GM23338 (cell line): ENCODE measurements around the gene SLC1A4. TPM values are rescaled to one million over a fixed set of nuclear protein-coding genes. Genes with fewer than 3 reads are reported as not detected.

Source experiments
- ATAC-seq: fragments of 200-7000 bp; cut with Tn5 transposase; 3 replicates; pipeline ENCODE4 v1.9.1; 2020
- DNase-seq: peaks from one replicate; pipeline ENCODE4 v3.0.0-alpha.2; 2015; ENCODE audit warnings: low spot score
- H2AFZ ChIP-seq: fragments of 200-600 bp; sonication (generic); 2 replicates; pipeline ENCODE4 v1.8.0; 2016; ENCODE audit warnings: antibody characterized with exemption, mild to moderate bottlenecking, moderate library complexity
- H3F3A ChIP-seq: fragments of 200-600 bp; sonication (generic); replicated peaks from 2 replicates; pipeline ENCODE4 v1.8.0; 2017; ENCODE audit warnings: antibody characterized with exemption, mixed run types, low read depth
- H3K27ac ChIP-seq: fragments of 200-600 bp; sonication (generic); 2 replicates; pipeline ENCODE4 v1.6.1; 2016; ENCODE audit warnings: low read depth
- H3K27me3 ChIP-seq: fragments of 200-600 bp; sonication (generic); 2 replicates; pipeline ENCODE4 v1.8.0; 2016; ENCODE audit warnings: mild to moderate bottlenecking, mixed run types, moderate library complexity; ENCODE audit not compliant: insufficient read depth
- H3K36me3 ChIP-seq: fragments of 200-600 bp; sonication (generic); 2 replicates; pipeline ENCODE4 v1.8.0; 2016; ENCODE audit warnings: mild to moderate bottlenecking; ENCODE audit not compliant: insufficient read depth
- H3K4me1 ChIP-seq: fragments of 200-600 bp; sonication (generic); 2 replicates; pipeline ENCODE4 v1.8.0; 2016; ENCODE audit warnings: mild to moderate bottlenecking, moderate library complexity; ENCODE audit not compliant: insufficient read depth
- H3K4me2 ChIP-seq: fragments of 200-600 bp; sonication (generic); 2 replicates; pipeline ENCODE4 v1.7.1; 2017; ENCODE audit warnings: mixed run types
- H3K4me3 ChIP-seq: fragments of 200-600 bp; sonication (generic); 2 replicates; pipeline ENCODE4 v1.6.1; 2016; ENCODE audit warnings: mixed run types
- H3K79me2 ChIP-seq: fragments of 200-600 bp; sonication (generic); replicated peaks from 2 replicates; pipeline ENCODE4 v1.8.0; 2017; ENCODE audit warnings: mild to moderate bottlenecking; ENCODE audit not compliant: insufficient read depth
- H3K9me2 ChIP-seq: fragments of 200-600 bp; sonication (generic); 2 replicates; pipeline ENCODE4 v1.8.0; 2017; ENCODE audit not compliant: insufficient read depth
- H4K20me1 ChIP-seq: fragments of 200-600 bp; sonication (generic); replicated peaks from 2 replicates; pipeline ENCODE4 v1.8.0; 2017; ENCODE audit warnings: mild to moderate bottlenecking; ENCODE audit not compliant: insufficient read depth
- H3K27ac Mint-ChIP-seq: 2 replicates; pipeline ENCODE4 v1.8.0; 2020; ENCODE audit warnings: inconsistent platforms, mild to moderate bottlenecking, moderate library complexity, mixed read lengths
- H3K27me3 Mint-ChIP-seq: 3 replicates; pipeline ENCODE4 v1.8.0; 2022; ENCODE audit warnings: low read depth, mild to moderate bottlenecking, moderate library complexity, mixed read lengths, inconsistent platforms; ENCODE audit not compliant: insufficient read depth, poor library complexity
- H3K36me3 Mint-ChIP-seq: 3 replicates; pipeline ENCODE4 v1.8.0; 2021; ENCODE audit warnings: low read depth, mild to moderate bottlenecking, inconsistent platforms, moderate library complexity, mixed read lengths
- H3K4me1 Mint-ChIP-seq: 3 replicates; pipeline ENCODE4 v1.8.0; 2020; ENCODE audit warnings: mild to moderate bottlenecking, inconsistent platforms, mixed read lengths
- H3K4me3 Mint-ChIP-seq: 3 replicates; pipeline ENCODE4 v1.8.0; 2021; ENCODE audit warnings: moderate library complexity, mild to moderate bottlenecking, inconsistent platforms, mixed read lengths
- H3K9me3 Mint-ChIP-seq: 3 replicates; pipeline ENCODE4 v1.8.0; 2020; ENCODE audit warnings: moderate library complexity, mild to moderate bottlenecking, inconsistent platforms, mixed read lengths
- CREB1 ChIP-seq: fragments of 250-450 bp; sonication (Bioruptor Pico); IDR thresholded peaks from 2 replicates; pipeline ENCODE4 v1.5.0; 2020; ENCODE audit warnings: low read depth, mild to moderate bottlenecking, moderate library complexity
- EZH2 ChIP-seq: fragments of 200-600 bp; sonication (generic); IDR thresholded peaks from one replicate; pipeline ENCODE4 v1.8.0; 2017; ENCODE audit warnings: antibody characterized with exemption, mild to moderate bottlenecking, low read depth; ENCODE audit not compliant: unreplicated experiment
- EZH2phosphoT487 ChIP-seq: fragments of 200-600 bp; sonication (generic); IDR thresholded peaks from one replicate; pipeline ENCODE4 v1.8.1; 2018; ENCODE audit warnings: antibody characterized with exemption; ENCODE audit not compliant: unreplicated experiment
- JUNB ChIP-seq: IDR thresholded peaks from one replicate; pipeline ENCODE4 v1.6.1; 2016; ENCODE audit warnings: antibody characterized with exemption; ENCODE audit not compliant: unreplicated experiment
- NANOG ChIP-seq: IDR thresholded peaks from 2 replicates; pipeline ENCODE4 v1.6.1; 2016; ENCODE audit warnings: antibody characterized with exemption, borderline replicate concordance
- POLR2AphosphoS5 ChIP-seq: IDR thresholded peaks from 2 replicates; pipeline ENCODE4 v1.6.1; 2016; ENCODE audit warnings: antibody characterized with exemption, low read depth
- STAT1 ChIP-seq: IDR thresholded peaks from one replicate; pipeline ENCODE4 v1.6.1; 2016; ENCODE audit warnings: antibody characterized with exemption; ENCODE audit not compliant: unreplicated experiment
- ZNF114 ChIP-seq: fragments of 250-450 bp; sonication (Bioruptor Pico); IDR thresholded peaks from 2 replicates; pipeline ENCODE4 v1.5.0; 2020; ENCODE audit warnings: mild to moderate bottlenecking, moderate library complexity
- ZNF331 ChIP-seq: fragments of 250-450 bp; sonication (Bioruptor Pico); IDR thresholded peaks from 2 replicates; pipeline ENCODE4 v1.5.0; 2020; ENCODE audit warnings: low read depth, mild to moderate bottlenecking, moderate library complexity
- polyA plus RNA-seq: library from polyadenylated mRNA; unstranded; fragments of >200 nt; fragmentation: Nextera tagmentation; extraction: Ambion mirVana; gene quantifications from 2 replicates; pipeline ENCODE4 v1.2.1, GENCODE V29; 2016
- total RNA-seq: library from RNA; depleted of rRNA; stranded (reverse); fragments of >200 nt; shearing (Covaris generic); gene quantifications from 2 replicates; pipeline ENCODE4 v1.2.3, GENCODE V29; 2014
- TF ChIP-seq, protein P1 (sequence below), 2 experiments: fragments of 200-600 bp in 1 of 2; sonication (generic) in 1 of 2; conservative IDR thresholded peaks; 2 replicates each; pipeline versions ENCODE4 v1.5.1 to v1.6.1; 2016 to 2017; ENCODE audit warnings: antibody characterized with exemption in 2 of 2, low read depth in 2 of 2, mild to moderate bottlenecking in 2 of 2, moderate library complexity in 1 of 2
- TF ChIP-seq, protein P2 (sequence below): IDR thresholded peaks from 2 replicates; pipeline ENCODE4 v1.6.1; 2016; ENCODE audit warnings: antibody characterized with exemption
- TF ChIP-seq, protein P3 (sequence below): IDR thresholded peaks from one replicate; pipeline ENCODE4 v1.6.1; 2018; ENCODE audit warnings: antibody characterized with exemption; ENCODE audit not compliant: unreplicated experiment
- TF ChIP-seq, protein P4 (sequence below): fragments of 250-450 bp; sonication (Bioruptor Pico); IDR thresholded peaks from 2 replicates; pipeline ENCODE4 v1.5.0; 2020; ENCODE audit warnings: mild to moderate bottlenecking, moderate library complexity

Gene SLC1A4
- total and polyA plus RNA-seq, 2 experiments from 2014 or later, result 1.3 to 2.7 TPM

DNA sequence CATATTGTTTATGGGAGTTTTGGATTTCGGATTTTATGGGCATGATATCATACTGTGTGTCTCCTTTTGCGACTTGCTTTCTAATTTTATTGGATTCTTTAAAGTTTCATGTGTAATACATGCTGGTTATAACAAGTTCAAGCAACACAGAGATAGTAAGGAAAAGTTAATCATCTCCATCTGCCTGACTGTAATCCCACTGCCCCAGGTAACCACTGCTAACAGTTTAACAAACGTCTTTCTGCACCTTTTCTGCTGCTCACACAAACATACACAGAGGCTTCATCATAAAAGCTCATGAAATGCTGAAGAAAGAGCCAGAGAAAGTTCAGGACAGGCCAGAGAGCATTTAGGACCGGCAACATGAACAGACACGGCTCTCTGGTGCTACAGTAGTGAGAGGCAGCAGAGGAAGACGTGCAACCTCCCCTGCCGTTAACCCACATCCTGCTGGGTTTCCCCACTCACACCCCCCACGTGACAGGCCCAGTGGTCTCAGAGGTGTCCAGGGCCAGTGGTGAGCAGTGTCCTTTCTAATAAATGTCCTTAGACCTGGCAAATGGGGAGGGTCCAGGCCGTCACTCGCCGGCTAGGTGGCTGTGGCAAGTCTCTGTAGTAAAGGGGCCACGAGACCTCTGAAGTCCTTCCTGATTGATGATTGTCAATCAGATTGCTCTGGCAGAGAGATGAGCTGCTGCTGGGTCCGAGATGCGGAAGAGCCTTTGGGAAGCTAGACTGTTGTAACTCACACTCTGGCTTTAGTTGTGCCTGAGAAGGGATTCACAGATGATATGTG, 43.0 kb upstream of the SLC1A4 start:
- H3K79me2 ChIP-seq, result no peaks in the 10 kb centered on the region
- Mint-ChIP-seq H3K4me1 (peaks cover 14% of the 10 kb centered on the region), H3K9me3 (no peaks in the 10 kb centered on the region; the same call in 2 of the 3 replicates), H3K36me3 (no peaks in the 10 kb centered on the region), H3K4me3 (no peak overlapping the region), H3K27me3 (peaks cover 14% of the 10 kb centered on the region), H3K27ac (no peak overlapping the region)
- H3K27me3 ChIP-seq, result no peaks in the 10 kb centered on the region
- peak; percentile 24; the same call in 1 of the 3 replicates for ATAC-seq
- no peaks in the 10 kb centered on the region for H3F3A ChIP-seq
- H3K4me2 ChIP-seq, result no peak overlapping the region
- H3K27ac ChIP-seq, result no peak overlapping the region
- DNase-seq, result no peak
- H3K9me2 ChIP-seq, result no peaks in the 10 kb centered on the region
- TF ChIP-seq POLR2AphosphoS5, result no peak
- TF ChIP-seq STAT1, result no peak
- no peak for TF ChIP-seq CREB1
- TF ChIP-seq ZNF114 (CRISPR knock-in tag), result no peak
- TF ChIP-seq, protein P1, sequence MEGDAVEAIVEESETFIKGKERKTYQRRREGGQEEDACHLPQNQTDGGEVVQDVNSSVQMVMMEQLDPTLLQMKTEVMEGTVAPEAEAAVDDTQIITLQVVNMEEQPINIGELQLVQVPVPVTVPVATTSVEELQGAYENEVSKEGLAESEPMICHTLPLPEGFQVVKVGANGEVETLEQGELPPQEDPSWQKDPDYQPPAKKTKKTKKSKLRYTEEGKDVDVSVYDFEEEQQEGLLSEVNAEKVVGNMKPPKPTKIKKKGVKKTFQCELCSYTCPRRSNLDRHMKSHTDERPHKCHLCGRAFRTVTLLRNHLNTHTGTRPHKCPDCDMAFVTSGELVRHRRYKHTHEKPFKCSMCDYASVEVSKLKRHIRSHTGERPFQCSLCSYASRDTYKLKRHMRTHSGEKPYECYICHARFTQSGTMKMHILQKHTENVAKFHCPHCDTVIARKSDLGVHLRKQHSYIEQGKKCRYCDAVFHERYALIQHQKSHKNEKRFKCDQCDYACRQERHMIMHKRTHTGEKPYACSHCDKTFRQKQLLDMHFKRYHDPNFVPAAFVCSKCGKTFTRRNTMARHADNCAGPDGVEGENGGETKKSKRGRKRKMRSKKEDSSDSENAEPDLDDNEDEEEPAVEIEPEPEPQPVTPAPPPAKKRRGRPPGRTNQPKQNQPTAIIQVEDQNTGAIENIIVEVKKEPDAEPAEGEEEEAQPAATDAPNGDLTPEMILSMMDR (conservative IDR thresholded peaks at IDR 0.05; ENCODE audit: low read depth in 2 of 2), result no peak
- TF ChIP-seq EZH2phosphoT487, result no peak
- TF ChIP-seq JUNB, result no peak
- TF ChIP-seq ZNF331, result no peak
- TF ChIP-seq, protein P2, sequence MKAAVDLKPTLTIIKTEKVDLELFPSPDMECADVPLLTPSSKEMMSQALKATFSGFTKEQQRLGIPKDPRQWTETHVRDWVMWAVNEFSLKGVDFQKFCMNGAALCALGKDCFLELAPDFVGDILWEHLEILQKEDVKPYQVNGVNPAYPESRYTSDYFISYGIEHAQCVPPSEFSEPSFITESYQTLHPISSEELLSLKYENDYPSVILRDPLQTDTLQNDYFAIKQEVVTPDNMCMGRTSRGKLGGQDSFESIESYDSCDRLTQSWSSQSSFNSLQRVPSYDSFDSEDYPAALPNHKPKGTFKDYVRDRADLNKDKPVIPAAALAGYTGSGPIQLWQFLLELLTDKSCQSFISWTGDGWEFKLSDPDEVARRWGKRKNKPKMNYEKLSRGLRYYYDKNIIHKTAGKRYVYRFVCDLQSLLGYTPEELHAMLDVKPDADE, result no peak
- TF ChIP-seq, protein P3, sequence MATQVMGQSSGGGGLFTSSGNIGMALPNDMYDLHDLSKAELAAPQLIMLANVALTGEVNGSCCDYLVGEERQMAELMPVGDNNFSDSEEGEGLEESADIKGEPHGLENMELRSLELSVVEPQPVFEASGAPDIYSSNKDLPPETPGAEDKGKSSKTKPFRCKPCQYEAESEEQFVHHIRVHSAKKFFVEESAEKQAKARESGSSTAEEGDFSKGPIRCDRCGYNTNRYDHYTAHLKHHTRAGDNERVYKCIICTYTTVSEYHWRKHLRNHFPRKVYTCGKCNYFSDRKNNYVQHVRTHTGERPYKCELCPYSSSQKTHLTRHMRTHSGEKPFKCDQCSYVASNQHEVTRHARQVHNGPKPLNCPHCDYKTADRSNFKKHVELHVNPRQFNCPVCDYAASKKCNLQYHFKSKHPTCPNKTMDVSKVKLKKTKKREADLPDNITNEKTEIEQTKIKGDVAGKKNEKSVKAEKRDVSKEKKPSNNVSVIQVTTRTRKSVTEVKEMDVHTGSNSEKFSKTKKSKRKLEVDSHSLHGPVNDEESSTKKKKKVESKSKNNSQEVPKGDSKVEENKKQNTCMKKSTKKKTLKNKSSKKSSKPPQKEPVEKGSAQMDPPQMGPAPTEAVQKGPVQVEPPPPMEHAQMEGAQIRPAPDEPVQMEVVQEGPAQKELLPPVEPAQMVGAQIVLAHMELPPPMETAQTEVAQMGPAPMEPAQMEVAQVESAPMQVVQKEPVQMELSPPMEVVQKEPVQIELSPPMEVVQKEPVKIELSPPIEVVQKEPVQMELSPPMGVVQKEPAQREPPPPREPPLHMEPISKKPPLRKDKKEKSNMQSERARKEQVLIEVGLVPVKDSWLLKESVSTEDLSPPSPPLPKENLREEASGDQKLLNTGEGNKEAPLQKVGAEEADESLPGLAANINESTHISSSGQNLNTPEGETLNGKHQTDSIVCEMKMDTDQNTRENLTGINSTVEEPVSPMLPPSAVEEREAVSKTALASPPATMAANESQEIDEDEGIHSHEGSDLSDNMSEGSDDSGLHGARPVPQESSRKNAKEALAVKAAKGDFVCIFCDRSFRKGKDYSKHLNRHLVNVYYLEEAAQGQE, result no peak
- TF ChIP-seq EZH2, result no peak
- TF ChIP-seq, protein P4, sequence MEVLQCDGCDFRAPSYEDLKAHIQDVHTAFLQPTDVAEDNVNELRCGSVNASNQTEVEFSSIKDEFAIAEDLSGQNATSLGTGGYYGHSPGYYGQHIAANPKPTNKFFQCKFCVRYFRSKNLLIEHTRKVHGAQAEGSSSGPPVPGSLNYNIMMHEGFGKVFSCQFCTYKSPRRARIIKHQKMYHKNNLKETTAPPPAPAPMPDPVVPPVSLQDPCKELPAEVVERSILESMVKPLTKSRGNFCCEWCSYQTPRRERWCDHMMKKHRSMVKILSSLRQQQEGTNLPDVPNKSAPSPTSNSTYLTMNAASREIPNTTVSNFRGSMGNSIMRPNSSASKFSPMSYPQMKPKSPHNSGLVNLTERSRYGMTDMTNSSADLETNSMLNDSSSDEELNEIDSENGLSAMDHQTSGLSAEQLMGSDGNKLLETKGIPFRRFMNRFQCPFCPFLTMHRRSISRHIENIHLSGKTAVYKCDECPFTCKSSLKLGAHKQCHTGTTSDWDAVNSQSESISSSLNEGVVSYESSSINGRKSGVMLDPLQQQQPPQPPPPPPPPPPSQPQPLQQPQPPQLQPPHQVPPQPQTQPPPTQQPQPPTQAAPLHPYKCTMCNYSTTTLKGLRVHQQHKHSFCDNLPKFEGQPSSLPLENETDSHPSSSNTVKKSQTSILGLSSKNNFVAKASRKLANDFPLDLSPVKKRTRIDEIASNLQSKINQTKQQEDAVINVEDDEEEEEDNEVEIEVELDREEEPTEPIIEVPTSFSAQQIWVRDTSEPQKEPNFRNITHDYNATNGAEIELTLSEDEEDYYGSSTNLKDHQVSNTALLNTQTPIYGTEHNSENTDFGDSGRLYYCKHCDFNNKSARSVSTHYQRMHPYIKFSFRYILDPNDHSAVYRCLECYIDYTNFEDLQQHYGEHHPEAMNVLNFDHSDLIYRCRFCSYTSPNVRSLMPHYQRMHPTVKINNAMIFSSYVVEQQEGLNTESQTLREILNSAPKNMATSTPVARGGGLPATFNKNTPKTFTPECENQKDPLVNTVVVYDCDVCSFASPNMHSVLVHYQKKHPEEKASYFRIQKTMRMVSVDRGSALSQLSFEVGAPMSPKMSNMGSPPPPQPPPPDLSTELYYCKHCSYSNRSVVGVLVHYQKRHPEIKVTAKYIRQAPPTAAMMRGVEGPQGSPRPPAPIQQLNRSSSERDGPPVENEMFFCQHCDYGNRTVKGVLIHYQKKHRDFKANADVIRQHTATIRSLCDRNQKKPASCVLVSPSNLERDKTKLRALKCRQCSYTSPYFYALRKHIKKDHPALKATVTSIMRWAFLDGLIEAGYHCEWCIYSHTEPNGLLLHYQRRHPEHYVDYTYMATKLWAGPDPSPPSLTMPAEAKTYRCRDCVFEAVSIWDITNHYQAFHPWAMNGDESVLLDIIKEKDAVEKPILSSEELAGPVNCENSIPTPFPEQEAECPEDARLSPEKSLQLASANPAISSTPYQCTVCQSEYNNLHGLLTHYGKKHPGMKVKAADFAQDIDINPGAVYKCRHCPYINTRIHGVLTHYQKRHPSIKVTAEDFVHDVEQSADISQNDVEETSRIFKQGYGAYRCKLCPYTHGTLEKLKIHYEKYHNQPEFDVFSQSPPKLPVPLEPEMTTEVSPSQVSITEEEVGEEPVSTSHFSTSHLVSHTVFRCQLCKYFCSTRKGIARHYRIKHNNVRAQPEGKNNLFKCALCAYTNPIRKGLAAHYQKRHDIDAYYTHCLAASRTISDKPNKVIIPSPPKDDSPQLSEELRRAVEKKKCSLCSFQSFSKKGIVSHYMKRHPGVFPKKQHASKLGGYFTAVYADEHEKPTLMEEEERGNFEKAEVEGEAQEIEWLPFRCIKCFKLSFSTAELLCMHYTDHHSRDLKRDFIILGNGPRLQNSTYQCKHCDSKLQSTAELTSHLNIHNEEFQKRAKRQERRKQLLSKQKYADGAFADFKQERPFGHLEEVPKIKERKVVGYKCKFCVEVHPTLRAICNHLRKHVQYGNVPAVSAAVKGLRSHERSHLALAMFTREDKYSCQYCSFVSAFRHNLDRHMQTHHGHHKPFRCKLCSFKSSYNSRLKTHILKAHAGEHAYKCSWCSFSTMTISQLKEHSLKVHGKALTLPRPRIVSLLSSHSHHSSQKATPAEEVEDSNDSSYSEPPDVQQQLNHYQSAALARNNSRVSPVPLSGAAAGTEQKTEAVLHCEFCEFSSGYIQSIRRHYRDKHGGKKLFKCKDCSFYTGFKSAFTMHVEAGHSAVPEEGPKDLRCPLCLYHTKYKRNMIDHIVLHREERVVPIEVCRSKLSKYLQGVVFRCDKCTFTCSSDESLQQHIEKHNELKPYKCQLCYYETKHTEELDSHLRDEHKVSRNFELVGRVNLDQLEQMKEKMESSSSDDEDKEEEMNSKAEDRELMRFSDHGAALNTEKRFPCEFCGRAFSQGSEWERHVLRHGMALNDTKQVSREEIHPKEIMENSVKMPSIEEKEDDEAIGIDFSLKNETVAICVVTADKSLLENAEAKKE, result no peak
- TF ChIP-seq NANOG, result no peak
- H3K4me1 ChIP-seq, result peaks cover 16% of the 10 kb centered on the region
- no peak overlapping the region for H2AFZ ChIP-seq
- H3K36me3 ChIP-seq, result no peaks in the 10 kb centered on the region; the same call in 1 of the 2 replicates
- no peaks in the 10 kb centered on the region for H4K20me1 ChIP-seq
- no peak overlapping the region for H3K4me3 ChIP-seq
